Measurements from ENCODE around the gene MAST4. TPM values are rescaled to one million over a fixed set of nuclear protein-coding genes. Genes with fewer than 3 reads are reported as not detected.
"Not testable (repeated sequence)": the region's sequence is repeated elsewhere in the genome, so short reads cannot be mapped to it uniquely, and the experiment has no call there.

Gene MAST4
- polyA plus RNA-seq, 1 donor from 2014 or later, result 11.8 TPM

DNA sequence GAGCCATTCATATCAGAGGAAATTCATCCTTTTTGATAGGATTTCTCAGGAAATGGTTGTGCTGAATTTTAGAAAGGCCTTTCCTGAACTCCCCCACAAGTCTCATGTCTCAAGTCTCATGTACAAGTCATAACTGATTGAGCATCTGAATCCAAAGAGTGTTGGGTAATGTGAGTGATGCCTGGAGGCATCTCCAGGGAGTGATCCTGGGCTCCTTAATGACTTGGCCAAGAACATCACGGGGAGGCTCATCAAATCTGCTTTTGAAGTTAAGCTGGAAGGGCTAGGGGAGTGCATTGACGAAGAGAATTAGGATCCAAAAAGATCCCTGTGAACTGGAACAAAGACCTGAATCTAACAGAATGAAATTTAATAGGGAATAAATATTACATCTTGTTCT, 79.2 kb downstream of the MAST4 start:
- H3K4me1 Mint-ChIP-seq, result peaks cover 0 to 4% (median 3%) of the 10 kb centered on the region in 3 donors
- no peaks in the 10 kb centered on the region for H3K9me3 Mint-ChIP-seq
- H3K27me3 Mint-ChIP-seq, result peaks cover 1% of the 10 kb centered on the region
- peaks cover 2% of the 10 kb centered on the region for H3K36me3 Mint-ChIP-seq
- no peak overlapping the region for H3K4me3 Mint-ChIP-seq
- H3K27ac Mint-ChIP-seq, result no peak overlapping the region

DNA sequence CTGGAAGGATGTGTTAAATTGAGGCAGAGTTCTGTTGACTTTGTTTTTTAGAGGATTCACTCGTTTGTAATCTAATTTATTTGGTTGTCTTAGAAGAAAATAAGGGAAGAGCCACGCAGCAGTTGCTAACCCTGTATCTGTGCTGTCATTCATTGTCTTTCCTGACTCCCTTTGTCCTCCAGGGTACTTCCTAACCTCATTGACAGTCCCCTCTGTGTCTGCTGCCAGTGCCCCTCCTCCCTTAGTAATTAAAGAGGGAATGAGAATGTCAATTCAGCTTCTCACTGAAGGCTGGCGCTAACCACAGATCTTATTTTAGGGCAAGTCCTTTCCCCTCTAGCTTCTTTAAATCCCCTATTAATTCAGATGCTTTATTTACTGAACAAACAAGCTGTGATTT, 84.0 kb downstream of the MAST4 start:
- no peak overlapping the region for H3K27ac Mint-ChIP-seq
- H3K27me3 Mint-ChIP-seq, result no peaks in the 10 kb centered on the region
- H3K9me3 Mint-ChIP-seq, result no peaks in the 10 kb centered on the region
- H3K4me1 Mint-ChIP-seq, result peaks cover 0 to 4% (median 4%) of the 10 kb centered on the region in 3 donors
- no peak overlapping the region for H3K4me3 Mint-ChIP-seq
- peaks cover 2% of the 10 kb centered on the region for H3K36me3 Mint-ChIP-seq

DNA sequence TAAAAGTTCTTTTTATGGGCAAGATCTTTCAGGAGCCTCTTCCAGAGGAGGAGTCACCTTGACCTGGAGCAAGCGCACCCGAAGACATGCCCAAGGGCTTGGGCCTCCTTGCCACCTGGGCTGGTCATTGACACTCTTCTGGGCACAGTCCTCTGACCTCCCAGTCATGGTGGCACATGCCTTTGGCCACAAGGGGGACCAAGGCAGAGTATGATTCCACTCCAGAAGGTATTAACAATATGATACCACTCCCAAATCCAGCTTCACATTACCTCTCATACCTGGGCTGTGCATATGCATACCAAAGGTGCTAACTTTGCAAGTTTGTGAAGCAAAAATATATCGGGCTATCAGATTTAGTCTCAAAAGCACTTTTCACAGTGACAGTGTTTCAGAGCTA, 84.6 kb downstream of the MAST4 start:
- Mint-ChIP-seq H3K4me1 (peaks cover 0 to 4% (median 4%) of the 10 kb centered on the region in 3 donors), H3K36me3 (peaks cover 2% of the 10 kb centered on the region), H3K27me3 (no peaks in the 10 kb centered on the region), H3K27ac (no peak overlapping the region), H3K9me3 (no peaks in the 10 kb centered on the region), H3K4me3 (no peak overlapping the region)

DNA sequence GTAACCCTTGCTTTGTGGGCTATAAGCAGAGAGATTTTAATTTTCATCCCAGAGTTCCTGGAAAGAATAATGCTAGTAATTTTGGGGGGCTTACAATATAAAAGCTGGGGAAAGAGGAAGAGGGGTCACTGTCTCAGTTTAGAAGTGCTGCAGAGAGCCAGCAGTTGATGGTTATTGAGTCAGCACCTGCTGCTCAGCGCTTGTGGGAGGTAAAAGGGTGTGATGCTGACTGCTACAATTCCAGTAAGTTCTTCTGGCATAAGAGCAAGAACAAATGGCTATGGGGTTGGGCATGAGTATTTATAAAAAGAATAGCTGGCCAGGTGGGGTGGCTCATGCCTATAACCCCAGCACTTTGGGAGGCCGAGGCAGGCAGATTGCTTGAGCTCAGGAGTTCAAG, 88.5 kb downstream of the MAST4 start:
- H3K4me3 Mint-ChIP-seq, result peak overlapping the region in 1 of 4 donors; percentile 74
- H3K27me3 Mint-ChIP-seq, result no peaks in the 10 kb centered on the region
- H3K4me1 Mint-ChIP-seq, result peaks cover 0 to 4% (median 2%) of the 10 kb centered on the region in 3 donors
- peaks cover 2% of the 10 kb centered on the region for H3K36me3 Mint-ChIP-seq
- H3K27ac Mint-ChIP-seq, result no peak overlapping the region
- H3K9me3 Mint-ChIP-seq, result peaks cover 0 to 3% (median 0%) of the 10 kb centered on the region in 3 donors

DNA sequence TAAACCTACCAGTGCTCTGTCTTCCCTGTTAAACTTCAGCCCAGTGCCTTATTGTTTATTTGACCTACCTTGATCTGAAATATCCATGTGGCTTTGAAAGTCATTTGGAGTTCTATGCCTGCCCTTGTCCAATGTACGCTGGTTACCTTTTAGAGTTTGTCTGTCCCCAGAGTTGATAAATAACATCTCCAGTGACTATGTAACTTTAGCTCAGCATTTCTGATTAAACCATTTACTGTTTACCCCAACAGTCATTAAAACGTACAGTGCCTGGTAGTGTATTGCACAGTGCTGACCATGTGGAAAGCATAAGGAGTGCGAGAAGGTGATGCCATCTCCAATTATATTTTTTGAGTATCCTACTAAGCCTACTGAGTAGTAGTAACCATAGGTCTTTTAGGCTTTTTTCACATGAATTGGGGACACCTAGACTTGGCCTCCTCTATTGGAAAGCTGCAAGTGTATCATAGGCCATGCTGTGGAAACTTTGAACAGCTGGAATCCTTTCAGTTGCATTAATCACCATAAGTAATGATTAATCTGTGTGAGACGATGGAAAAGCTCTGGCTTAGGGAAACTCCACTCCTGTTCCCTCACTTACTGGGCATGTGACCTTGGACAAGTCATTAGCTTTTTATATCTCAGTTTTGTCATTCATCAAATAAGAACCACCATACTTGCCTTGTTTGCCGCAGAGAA, 93.5 kb downstream of the MAST4 start:
- peaks cover 0 to 3% (median 0%) of the 10 kb centered on the region in 3 donors for H3K9me3 Mint-ChIP-seq
- H3K27me3 Mint-ChIP-seq, result no peaks in the 10 kb centered on the region
- H3K4me3 Mint-ChIP-seq, result no peak overlapping the region
- H3K4me1 Mint-ChIP-seq, result peaks cover 0 to 2% (median 1%) of the 10 kb centered on the region in 3 donors
- H3K36me3 Mint-ChIP-seq, result no peaks in the 10 kb centered on the region
- H3K27ac Mint-ChIP-seq, result peak overlapping the region in 2 of 3 donors; percentile 44 to 56

DNA sequence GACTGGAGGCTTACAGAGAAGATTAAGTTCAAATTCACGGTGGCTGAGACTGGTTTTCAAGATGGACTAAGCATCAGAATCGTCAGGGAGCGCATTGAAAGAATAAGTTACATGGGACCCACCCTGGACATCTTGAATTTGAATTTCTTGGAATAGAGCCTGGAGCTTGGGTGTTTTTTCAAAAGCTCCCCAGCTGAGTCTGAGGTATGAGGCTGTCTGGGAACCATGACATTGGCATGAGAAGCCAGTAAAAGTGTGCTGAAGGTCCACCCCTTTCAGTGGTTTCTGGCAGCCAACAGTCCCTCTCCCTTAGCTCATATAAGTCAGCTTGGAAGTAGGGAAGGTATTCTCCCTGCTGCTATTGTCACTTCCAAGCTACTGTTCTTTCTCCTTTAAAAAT, 97.8 kb downstream of the MAST4 start:
- Mint-ChIP-seq H3K27ac (no peak overlapping the region), H3K27me3 (peaks cover 2% of the 10 kb centered on the region), H3K9me3 (peaks cover 0 to 4% (median 3%) of the 10 kb centered on the region in 3 donors), H3K4me3 (no peak overlapping the region), H3K36me3 (peaks cover 4% of the 10 kb centered on the region), H3K4me1 (peaks cover 0 to 2% (median 1%) of the 10 kb centered on the region in 3 donors)

DNA sequence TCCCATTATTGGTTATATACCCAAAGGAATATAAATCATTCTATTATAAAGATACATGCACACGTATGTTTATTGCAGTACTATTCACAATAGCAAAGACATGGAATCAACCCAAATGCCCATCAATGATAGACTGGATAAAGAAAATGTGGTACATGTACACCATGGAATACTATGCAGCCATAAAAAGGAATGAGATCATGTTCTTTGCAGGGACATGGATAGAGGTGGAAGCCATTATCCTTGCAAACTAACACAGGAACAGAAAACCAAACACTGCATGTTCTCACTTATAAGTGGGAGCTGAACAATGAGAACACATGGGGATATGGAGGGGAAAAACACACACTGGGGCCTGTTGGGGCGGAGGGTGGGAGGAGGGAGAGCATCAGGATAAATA, 99.6 kb downstream of the MAST4 start:
- not testable (repeated sequence) for H3K9me3 Mint-ChIP-seq, H3K4me1 Mint-ChIP-seq, H3K36me3 Mint-ChIP-seq, H3K27ac Mint-ChIP-seq, H3K27me3 Mint-ChIP-seq, H3K4me3 Mint-ChIP-seq

DNA sequence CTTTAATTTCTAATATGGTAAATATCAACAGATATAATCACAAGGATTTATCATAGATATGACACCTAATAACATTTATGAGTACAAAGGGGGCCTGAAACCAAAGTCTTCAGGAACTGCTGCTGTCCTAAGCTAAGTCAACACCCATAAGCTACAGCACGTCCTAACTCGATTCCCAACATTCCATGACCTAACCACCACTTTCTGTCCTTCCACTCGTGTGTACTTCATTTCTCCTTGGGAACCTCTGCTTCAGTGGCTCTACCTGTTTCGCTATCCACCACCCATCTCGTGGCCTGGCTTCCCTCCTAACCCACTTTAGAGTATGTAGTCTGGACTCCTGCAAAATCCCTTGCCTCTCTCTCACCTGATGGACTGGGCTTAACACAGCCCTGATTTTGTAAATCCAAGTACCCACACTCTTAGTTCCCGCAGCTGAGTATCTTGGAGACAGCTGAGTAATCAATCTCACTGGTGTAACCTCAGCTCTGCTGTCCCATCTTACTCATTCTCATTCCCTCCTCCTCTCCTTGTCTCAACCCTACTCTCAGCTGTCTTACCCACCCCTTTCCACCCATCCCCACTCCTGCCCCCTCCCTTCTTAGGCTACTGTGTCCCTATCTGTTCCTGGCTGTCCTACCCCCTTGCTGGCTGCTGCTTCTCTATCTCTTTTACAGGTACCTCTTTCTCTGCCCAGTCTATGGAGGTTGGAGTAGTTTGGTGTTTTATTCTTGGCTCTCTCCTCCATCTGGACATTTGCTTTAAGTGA, 101.8 kb downstream of the MAST4 start:
- H3K27ac Mint-ChIP-seq, result no peak overlapping the region
- H3K4me3 Mint-ChIP-seq, result no peak overlapping the region

DNA sequence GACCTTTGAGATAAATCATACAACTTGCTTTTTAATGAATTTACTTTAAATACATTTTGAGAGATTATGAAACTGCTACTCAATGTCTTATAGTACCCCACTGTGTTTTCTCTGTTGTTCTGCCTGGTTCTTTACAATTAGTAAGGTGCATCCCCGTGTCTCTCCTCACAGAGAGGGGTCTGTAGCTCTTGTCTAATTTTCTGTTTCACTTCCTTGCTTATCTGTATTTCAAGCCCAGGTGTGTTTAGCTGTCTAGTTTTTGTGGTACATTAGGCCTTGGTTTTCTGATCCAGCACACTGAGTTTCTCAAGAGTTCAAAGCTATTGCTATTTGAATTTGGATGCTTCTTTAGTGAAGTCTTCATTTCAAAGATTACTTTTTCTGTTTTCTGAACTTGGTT, 105.1 kb downstream of the MAST4 start:
- H3K27me3 Mint-ChIP-seq, result peaks cover 5% of the 10 kb centered on the region
- no peak overlapping the region for H3K4me3 Mint-ChIP-seq
- H3K36me3 Mint-ChIP-seq, result peaks cover 4% of the 10 kb centered on the region
- peaks cover 0 to 3% (median 0%) of the 10 kb centered on the region in 3 donors for H3K9me3 Mint-ChIP-seq
- H3K27ac Mint-ChIP-seq, result peak overlapping the region in 1 of 3 donors; percentile 42
- H3K4me1 Mint-ChIP-seq, result peaks cover 4 to 34% (median 13%) of the 10 kb centered on the region in 3 donors

More for the DNA sequence above, 101.8 kb downstream of the MAST4 start:
- Mint-ChIP-seq H3K9me3 (peaks cover 0 to 4% (median 3%) of the 10 kb centered on the region in 3 donors), H3K36me3 (peaks cover 4% of the 10 kb centered on the region), H3K4me1 (peaks cover 2 to 15% (median 6%) of the 10 kb centered on the region in 3 donors), H3K27me3 (peaks cover 5% of the 10 kb centered on the region)

DNA sequence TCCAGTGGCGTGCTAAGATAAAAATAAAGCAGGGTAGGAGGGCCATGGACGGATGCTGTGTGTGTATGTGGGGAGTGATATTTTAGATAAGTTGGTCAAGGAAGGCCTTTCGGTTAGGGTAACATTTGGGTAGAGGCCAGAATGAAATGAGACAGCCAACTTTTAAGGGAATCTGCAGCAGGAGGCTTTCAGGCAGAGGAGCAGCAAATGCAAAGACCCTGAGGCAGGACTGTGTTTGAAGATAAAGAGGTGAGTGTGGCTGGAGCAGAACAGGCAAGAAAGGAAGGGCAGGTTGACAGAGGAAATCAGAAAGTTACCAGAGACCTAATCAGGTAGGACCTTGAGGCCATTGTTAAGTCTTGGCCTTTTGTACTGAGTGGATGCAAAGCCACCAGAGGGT, 106.2 kb downstream of the MAST4 start:
- Mint-ChIP-seq H3K9me3 (peaks cover 0 to 2% (median 1%) of the 10 kb centered on the region in 3 donors), H3K36me3 (peaks cover 2% of the 10 kb centered on the region)

DNA sequence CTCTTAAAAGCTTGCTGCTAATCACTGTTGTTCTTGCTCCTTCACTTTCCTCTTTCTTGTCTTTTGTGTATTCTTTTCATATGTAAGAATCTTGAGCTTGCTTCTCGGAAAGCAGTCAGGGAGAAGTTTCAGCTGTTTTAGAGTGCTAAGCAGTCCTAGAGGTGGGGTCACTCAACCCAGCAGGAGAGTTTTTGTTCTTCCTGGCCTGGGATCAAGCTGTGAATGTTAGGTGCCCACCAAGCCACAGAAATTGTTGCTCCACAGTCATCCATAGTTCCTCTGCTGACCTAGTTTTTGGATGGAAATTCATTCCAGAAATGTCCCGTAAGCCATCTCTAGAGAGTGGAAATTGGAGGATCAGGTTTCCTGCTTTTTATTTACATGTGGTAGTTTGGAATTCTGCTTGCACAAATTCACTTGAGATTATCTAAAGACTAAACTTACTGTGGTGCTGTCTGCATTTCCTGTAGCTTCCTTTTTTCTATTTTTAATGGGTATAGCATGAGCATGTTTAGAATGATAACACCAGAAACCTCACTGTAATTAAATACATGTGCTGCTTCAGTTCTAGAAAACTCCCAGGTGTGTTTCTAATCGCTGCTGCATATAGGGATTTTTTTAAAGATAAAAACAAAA, 108.7 kb downstream of the MAST4 start:
- Mint-ChIP-seq H3K4me1 (peaks cover 6 to 43% (median 13%) of the 10 kb centered on the region in 3 donors), H3K27ac (no peak overlapping the region), H3K9me3 (peaks cover 0 to 2% (median 2%) of the 10 kb centered on the region in 3 donors), H3K27me3 (peaks cover 5% of the 10 kb centered on the region), H3K4me3 (peak overlapping the region in 1 of 4 donors; percentile 46), H3K36me3 (no peaks in the 10 kb centered on the region)

More for the DNA sequence above, 106.2 kb downstream of the MAST4 start:
- H3K27ac Mint-ChIP-seq, result no peak overlapping the region
- peaks cover 5% of the 10 kb centered on the region for H3K27me3 Mint-ChIP-seq
- no peak overlapping the region for H3K4me3 Mint-ChIP-seq
- peaks cover 4 to 38% (median 13%) of the 10 kb centered on the region in 3 donors for H3K4me1 Mint-ChIP-seq

DNA sequence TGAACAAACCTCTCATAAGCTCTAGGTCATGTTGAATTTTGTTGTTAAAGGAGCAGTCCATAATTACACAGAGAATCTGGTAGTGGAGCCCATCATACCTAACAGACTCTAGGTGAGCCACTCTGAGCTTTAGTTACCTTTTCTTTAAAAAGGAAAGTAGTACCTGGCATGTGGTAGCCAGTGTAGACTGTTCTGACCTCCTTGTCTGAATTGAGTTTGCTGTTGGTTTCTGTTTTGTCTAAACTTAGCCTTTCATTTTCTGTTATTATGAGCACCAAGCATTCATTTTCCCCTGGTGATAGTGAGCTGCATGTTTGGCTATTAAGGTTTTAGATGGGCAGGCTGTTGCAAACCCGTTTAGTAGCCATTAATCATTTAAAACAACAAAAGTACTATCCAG, 112.2 kb downstream of the MAST4 start:
- Mint-ChIP-seq H3K4me1 (peaks cover 3 to 32% (median 8%) of the 10 kb centered on the region in 3 donors), H3K27me3 (peaks cover 4% of the 10 kb centered on the region), H3K27ac (no peak overlapping the region)

DNA sequence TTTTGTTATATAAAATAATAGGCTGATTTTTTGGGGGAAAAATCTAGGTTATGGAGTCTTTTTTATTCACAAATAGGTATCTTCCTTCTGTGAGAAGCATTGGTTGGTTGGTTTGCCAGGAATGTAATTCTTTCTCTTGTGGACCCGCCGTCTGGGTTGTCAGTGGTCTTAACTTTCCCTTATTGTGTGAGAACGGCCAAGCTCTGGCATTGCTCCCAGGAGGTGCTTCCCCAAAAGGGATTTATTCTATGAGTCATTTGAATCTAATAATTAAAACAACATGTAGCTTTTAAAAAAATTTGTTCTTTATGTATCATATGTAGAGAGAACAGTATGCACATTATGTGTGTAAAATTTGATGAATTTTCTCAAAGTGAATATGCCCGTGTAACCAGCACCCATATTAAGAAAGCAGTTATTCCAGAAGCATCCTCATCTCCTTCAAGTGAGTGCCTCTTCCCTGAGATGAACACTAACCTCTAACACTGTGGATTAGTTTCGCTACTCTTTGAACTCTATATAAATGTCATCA, 114.4 kb downstream of the MAST4 start:
- H3K27me3 Mint-ChIP-seq, result peaks cover 2% of the 10 kb centered on the region
- H3K36me3 Mint-ChIP-seq, result no peaks in the 10 kb centered on the region
- H3K27ac Mint-ChIP-seq, result no peak overlapping the region
- H3K9me3 Mint-ChIP-seq, result peaks cover 2 to 13% (median 12%) of the 10 kb centered on the region in 3 donors
- no peak overlapping the region for H3K4me3 Mint-ChIP-seq
- peaks cover 0 to 20% (median 2%) of the 10 kb centered on the region in 3 donors for H3K4me1 Mint-ChIP-seq

More for the DNA sequence above, 112.2 kb downstream of the MAST4 start:
- H3K36me3 Mint-ChIP-seq, result no peaks in the 10 kb centered on the region
- peaks cover 2 to 13% (median 12%) of the 10 kb centered on the region in 3 donors for H3K9me3 Mint-ChIP-seq
- H3K4me3 Mint-ChIP-seq, result no peak overlapping the region

DNA sequence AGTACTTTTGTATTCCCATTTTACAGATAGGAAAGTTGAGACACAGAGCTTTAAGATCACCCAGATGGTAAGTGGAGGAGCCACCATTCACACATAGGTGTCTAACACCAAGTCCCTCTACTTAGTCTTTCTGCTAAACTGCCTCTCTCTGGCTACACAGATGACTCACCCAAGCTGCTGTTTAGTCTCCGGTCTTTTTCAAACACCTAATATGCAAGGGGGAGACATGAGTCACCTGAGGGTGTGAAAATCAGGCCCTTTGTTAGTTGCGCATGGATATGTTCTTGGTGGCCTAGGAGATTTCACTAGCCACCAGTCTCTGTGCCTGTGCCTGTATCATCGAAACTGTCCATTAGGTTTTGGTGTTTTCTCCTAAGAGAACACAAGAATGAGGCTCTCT, 117.8 kb downstream of the MAST4 start:
- H3K27me3 Mint-ChIP-seq, result peaks cover 2% of the 10 kb centered on the region
- H3K9me3 Mint-ChIP-seq, result peaks cover 2 to 10% (median 10%) of the 10 kb centered on the region in 3 donors
- H3K27ac Mint-ChIP-seq, result no peak overlapping the region
- H3K4me1 Mint-ChIP-seq, result peaks cover 0 to 6% (median 2%) of the 10 kb centered on the region in 3 donors
- H3K36me3 Mint-ChIP-seq, result no peaks in the 10 kb centered on the region
- H3K4me3 Mint-ChIP-seq, result no peak overlapping the region

Measured in IgD-negative memory B cell (primary cell).